Measurements from ENCODE around the gene DUSP2.

Gene DUSP2

DNA sequence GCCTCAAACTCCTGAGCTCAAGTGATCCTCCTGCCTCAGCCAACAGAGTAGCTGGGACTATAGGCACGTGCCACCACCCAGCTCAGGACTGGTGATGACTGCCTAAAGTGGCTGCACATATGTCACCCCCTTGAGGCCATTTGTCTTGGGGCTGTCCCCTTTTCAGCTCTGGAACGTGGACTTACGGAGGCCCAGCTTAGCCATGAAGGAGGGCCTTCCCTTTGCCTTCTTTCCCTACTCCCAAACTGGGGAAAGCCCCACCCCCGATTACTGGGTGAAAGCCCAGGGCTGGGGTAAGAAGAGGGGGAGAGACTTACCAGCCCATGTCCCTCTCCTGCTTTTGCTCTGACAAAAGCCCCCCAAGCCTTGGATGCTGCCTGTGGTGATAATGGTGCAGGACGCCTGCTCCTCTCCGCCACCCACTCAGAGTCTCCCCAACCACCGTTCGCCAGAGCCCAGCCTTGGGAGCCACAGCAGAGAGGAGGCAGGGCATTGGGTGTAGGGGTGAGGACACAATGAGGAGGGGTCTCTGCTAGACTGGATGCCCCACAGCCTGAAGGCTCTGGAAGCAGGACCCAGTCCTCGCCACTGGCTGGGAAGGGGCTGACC, 2.5 kb upstream of the DUSP2 start:
- TF ChIP-seq, protein P1, sequence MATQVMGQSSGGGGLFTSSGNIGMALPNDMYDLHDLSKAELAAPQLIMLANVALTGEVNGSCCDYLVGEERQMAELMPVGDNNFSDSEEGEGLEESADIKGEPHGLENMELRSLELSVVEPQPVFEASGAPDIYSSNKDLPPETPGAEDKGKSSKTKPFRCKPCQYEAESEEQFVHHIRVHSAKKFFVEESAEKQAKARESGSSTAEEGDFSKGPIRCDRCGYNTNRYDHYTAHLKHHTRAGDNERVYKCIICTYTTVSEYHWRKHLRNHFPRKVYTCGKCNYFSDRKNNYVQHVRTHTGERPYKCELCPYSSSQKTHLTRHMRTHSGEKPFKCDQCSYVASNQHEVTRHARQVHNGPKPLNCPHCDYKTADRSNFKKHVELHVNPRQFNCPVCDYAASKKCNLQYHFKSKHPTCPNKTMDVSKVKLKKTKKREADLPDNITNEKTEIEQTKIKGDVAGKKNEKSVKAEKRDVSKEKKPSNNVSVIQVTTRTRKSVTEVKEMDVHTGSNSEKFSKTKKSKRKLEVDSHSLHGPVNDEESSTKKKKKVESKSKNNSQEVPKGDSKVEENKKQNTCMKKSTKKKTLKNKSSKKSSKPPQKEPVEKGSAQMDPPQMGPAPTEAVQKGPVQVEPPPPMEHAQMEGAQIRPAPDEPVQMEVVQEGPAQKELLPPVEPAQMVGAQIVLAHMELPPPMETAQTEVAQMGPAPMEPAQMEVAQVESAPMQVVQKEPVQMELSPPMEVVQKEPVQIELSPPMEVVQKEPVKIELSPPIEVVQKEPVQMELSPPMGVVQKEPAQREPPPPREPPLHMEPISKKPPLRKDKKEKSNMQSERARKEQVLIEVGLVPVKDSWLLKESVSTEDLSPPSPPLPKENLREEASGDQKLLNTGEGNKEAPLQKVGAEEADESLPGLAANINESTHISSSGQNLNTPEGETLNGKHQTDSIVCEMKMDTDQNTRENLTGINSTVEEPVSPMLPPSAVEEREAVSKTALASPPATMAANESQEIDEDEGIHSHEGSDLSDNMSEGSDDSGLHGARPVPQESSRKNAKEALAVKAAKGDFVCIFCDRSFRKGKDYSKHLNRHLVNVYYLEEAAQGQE (IDR thresholded peaks at IDR 0.05; ENCODE audit: insufficient read depth in 1 of 2, low read depth in 2 of 2, low read length in 2 of 2) = no peak
- TF ChIP-seq POLR2AphosphoS5 (IDR thresholded peaks at IDR 0.05; ENCODE audit: low read depth, low read length) = no peak
- no peak for TF ChIP-seq FOXP2 (optimal IDR thresholded peaks at IDR 0.05; ENCODE audit: borderline replicate concordance, extremely low read depth, extremely low read length, insufficient read depth)
- TF ChIP-seq TAF1 (IDR thresholded peaks at IDR 0.05; ENCODE audit: borderline replicate concordance, insufficient read depth, low read length) = no peak
- no peak for TF ChIP-seq SIN3A (IDR thresholded peaks at IDR 0.05; ENCODE audit: borderline replicate concordance, insufficient read depth, low read length)

DNA sequence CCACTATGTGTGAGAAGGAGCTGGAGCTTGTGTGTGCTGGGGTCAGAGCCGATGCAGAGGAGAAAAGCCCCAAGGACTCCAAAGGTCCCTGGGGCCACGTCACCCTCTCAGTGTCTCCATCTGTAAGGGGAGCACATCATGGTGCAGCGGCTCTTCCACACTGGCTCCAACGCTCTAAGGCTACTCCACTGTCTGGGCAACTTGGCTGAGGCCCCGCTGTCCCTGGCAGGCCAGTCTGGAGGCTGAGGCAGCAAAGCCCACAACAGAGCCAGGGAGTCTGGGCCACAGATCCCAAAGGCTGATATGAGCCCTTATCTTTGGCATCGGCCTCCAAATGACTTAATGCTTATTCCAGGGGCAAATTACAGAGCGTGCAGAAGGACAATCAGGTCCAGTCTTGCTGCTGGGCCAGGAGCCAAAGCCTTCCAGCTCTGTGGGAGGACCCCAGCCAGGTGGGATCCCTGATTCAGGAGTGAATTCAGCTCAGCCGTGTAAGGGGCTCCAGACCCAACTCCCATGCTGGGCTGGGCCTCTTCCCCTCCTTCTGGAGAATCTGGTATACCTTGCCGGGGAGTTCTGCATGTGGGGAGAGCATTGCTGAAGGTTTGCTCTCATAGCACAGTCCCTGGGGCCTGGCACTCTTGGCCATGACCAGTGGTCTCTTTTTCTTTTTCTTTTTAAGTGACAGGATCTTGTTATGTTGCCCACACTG, 1.8 kb upstream of the DUSP2 start:
- TF ChIP-seq SIN3A (IDR thresholded peaks at IDR 0.05; ENCODE audit: borderline replicate concordance, insufficient read depth, low read length) (no peak), POLR2AphosphoS5 (IDR thresholded peaks at IDR 0.05; ENCODE audit: low read depth, low read length) (no peak), TAF1 (IDR thresholded peaks at IDR 0.05; ENCODE audit: borderline replicate concordance, insufficient read depth, low read length) (no peak), FOXP2 (optimal IDR thresholded peaks at IDR 0.05; ENCODE audit: borderline replicate concordance, extremely low read depth, extremely low read length, insufficient read depth) (no peak)
- TF ChIP-seq, protein P1 (IDR thresholded peaks at IDR 0.05; ENCODE audit: insufficient read depth in 1 of 2, low read depth in 2 of 2, low read length in 2 of 2) = no peak

DNA sequence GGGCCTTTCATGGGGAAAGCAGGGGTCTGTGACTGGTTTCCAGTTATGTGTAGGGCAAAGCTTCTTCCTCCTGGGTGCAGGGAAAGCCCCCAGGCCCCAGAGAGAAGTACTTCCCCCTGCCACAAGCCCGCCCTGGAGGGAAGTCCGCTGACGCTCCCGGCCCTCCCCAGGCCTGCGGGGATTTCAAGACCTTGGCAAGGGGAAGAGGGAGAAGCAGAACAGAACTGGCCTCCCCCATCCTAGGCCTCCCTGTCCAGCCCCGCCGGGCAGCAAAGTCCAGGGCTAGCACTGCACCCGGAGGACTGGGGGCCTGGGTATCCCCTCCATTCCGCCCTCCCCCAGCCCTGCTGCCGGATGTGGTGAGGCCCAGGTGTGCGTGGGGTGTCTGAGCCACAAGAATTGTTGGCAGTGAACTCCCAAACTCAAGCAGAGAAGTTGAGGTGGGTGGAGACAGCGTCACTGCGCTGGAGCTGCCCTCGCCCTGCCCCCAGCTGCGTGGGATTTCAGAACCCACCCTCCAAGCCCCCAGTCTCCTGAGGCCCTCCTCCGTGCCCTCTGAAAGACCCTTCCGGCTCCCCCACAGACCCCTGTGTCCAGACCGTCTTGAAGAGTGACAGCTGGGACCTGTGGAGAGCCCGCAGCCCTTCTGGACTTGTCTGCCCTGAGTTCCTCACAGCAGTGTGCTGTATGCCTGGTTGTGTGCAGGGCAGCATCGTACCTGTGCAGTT, 1.1 kb upstream of the DUSP2 start:
- TF ChIP-seq SIN3A (IDR thresholded peaks at IDR 0.05; ENCODE audit: borderline replicate concordance, insufficient read depth, low read length) = no peak
- no peak for TF ChIP-seq POLR2AphosphoS5 (IDR thresholded peaks at IDR 0.05; ENCODE audit: low read depth, low read length)
- no peak for TF ChIP-seq FOXP2 (optimal IDR thresholded peaks at IDR 0.05; ENCODE audit: borderline replicate concordance, extremely low read depth, extremely low read length, insufficient read depth)
- no peak for TF ChIP-seq TAF1 (IDR thresholded peaks at IDR 0.05; ENCODE audit: borderline replicate concordance, insufficient read depth, low read length)
- TF ChIP-seq, protein P1 (IDR thresholded peaks at IDR 0.05; ENCODE audit: insufficient read depth in 1 of 2, low read depth in 2 of 2, low read length in 2 of 2) = no peak

GRCh38 chr2:96145848-96146152, 560 bp upstream of the DUSP2 start:
- TF ChIP-seq, protein P1 (IDR thresholded peaks at IDR 0.05; ENCODE audit: insufficient read depth in 1 of 2, low read depth in 2 of 2, low read length in 2 of 2) = no peak
- TF ChIP-seq TAF1 (IDR thresholded peaks at IDR 0.05; ENCODE audit: borderline replicate concordance, insufficient read depth, low read length) = no peak
- no peak for TF ChIP-seq FOXP2 (optimal IDR thresholded peaks at IDR 0.05; ENCODE audit: borderline replicate concordance, extremely low read depth, extremely low read length, insufficient read depth)
- TF ChIP-seq POLR2AphosphoS5 (IDR thresholded peaks at IDR 0.05; ENCODE audit: low read depth, low read length) = no peak
- no peak for TF ChIP-seq SIN3A (IDR thresholded peaks at IDR 0.05; ENCODE audit: borderline replicate concordance, insufficient read depth, low read length)
